Measurements from ENCODE around the gene IMPDH1. TPM values are rescaled to one million over a fixed set of nuclear protein-coding genes. Genes with fewer than 3 reads are reported as not detected.
A peak's percentile ranks its signal among the peaks of the same experiment; 100 is the strongest.

The IMPDH1 gene
- total and polyA plus RNA-seq, 4 donors = 28.5 to 64.5 (median 38.0) TPM

GRCh38 chr7:128356546-128357216, 53.1 kb downstream of the IMPDH1 start:
- H3K4me3 ChIP-seq (ENCODE audit: low read depth, low read length) = no peak overlapping the region
- H3K4me1 ChIP-seq (ENCODE audit: control insufficient read depth, insufficient read depth, low read length) = peaks cover 37% of the 10 kb centered on the region
- peaks cover 22% of the 10 kb centered on the region for H3K36me3 ChIP-seq (ENCODE audit: control insufficient read depth, insufficient read depth, low read length)
- H3K9me3 ChIP-seq (ENCODE audit: control insufficient read depth, insufficient read depth, low read length) = no peaks in the 10 kb centered on the region
- WGBS (ENCODE audit: insufficient coverage) = 52% methylated on average over 2 of the region's 2 CpGs
- DNase-seq (ENCODE audit: low read depth in 4 of 6, low spot score in 6 of 6) = no peak
- H3K27me3 ChIP-seq (ENCODE audit: control insufficient read depth, insufficient read depth, low read length) = peaks cover 20% of the 10 kb centered on the region
- no peak overlapping the region for H3K27ac ChIP-seq (ENCODE audit: low read depth, low read length)

GRCh38 chr7:128353610-128354009, 56.2 kb downstream of the IMPDH1 start:
- Histone ChIP-seq H3K9me3 (ENCODE audit: control insufficient read depth, insufficient read depth, low read length) (no peaks in the 10 kb centered on the region), H3K27me3 (ENCODE audit: control insufficient read depth, insufficient read depth, low read length) (peaks cover 28% of the 10 kb centered on the region), H3K4me3 (ENCODE audit: low read depth, low read length) (no peak overlapping the region), H3K4me1 (ENCODE audit: control insufficient read depth, insufficient read depth, low read length) (peaks cover 35% of the 10 kb centered on the region), H3K36me3 (ENCODE audit: control insufficient read depth, insufficient read depth, low read length) (peaks cover 25% of the 10 kb centered on the region), H3K27ac (ENCODE audit: low read depth, low read length) (no peak overlapping the region)
- no peak for DNase-seq (ENCODE audit: low read depth in 4 of 6, low spot score in 6 of 6)
- no CpG with 5 or more reads among the region's 1 CpG for WGBS (ENCODE audit: insufficient coverage)

- H3K36me3 ChIP-seq (ENCODE audit: control insufficient read depth, insufficient read depth, low read length) = peaks cover 25% of the 10 kb centered on the region
- no peak for DNase-seq (ENCODE audit: low read depth in 4 of 6, low spot score in 6 of 6)
- peaks cover 28% of the 10 kb centered on the region for H3K27me3 ChIP-seq (ENCODE audit: control insufficient read depth, insufficient read depth, low read length)
- no peak overlapping the region for H3K27ac ChIP-seq (ENCODE audit: low read depth, low read length)
- H3K9me3 ChIP-seq (ENCODE audit: control insufficient read depth, insufficient read depth, low read length) = no peaks in the 10 kb centered on the region
- peaks cover 35% of the 10 kb centered on the region for H3K4me1 ChIP-seq (ENCODE audit: control insufficient read depth, insufficient read depth, low read length)
- no peak overlapping the region for H3K4me3 ChIP-seq (ENCODE audit: low read depth, low read length)
- 73% methylated on average over 1 of the region's 3 CpGs for WGBS (ENCODE audit: insufficient coverage)
Observed at GRCh38 chr7:128353189-128353588, 56.6 kb downstream of the IMPDH1 start.

- Histone ChIP-seq H3K9me3 (ENCODE audit: control insufficient read depth, insufficient read depth, low read length) (no peaks in the 10 kb centered on the region), H3K4me3 (ENCODE audit: low read depth, low read length) (no peak overlapping the region), H3K4me1 (ENCODE audit: control insufficient read depth, insufficient read depth, low read length) (peaks cover 37% of the 10 kb centered on the region), H3K36me3 (ENCODE audit: control insufficient read depth, insufficient read depth, low read length) (peaks cover 24% of the 10 kb centered on the region), H3K27me3 (ENCODE audit: control insufficient read depth, insufficient read depth, low read length) (peaks cover 28% of the 10 kb centered on the region), H3K27ac (ENCODE audit: low read depth, low read length) (no peak overlapping the region)
- DNase-seq (ENCODE audit: low read depth in 4 of 6, low spot score in 6 of 6) = no peak
- 57% methylated on average over 4 of the region's 8 CpGs for WGBS (ENCODE audit: insufficient coverage)
Observed at GRCh38 chr7:128352636-128353035, 57.1 kb downstream of the IMPDH1 start.

GRCh38 chr7:128352153-128352537, 57.6 kb downstream of the IMPDH1 start:
- Histone ChIP-seq H3K4me3 (ENCODE audit: low read depth, low read length) (no peak overlapping the region), H3K4me1 (ENCODE audit: control insufficient read depth, insufficient read depth, low read length) (peaks cover 34% of the 10 kb centered on the region), H3K9me3 (ENCODE audit: control insufficient read depth, insufficient read depth, low read length) (no peaks in the 10 kb centered on the region), H3K36me3 (ENCODE audit: control insufficient read depth, insufficient read depth, low read length) (peaks cover 19% of the 10 kb centered on the region), H3K27me3 (ENCODE audit: control insufficient read depth, insufficient read depth, low read length) (peaks cover 28% of the 10 kb centered on the region), H3K27ac (ENCODE audit: low read depth, low read length) (no peak overlapping the region)
- peak in 2 of 6 donors; percentile 64 for DNase-seq (ENCODE audit: low read depth in 4 of 6, low spot score in 6 of 6)
- 8% methylated on average over 34 of the region's 34 CpGs for WGBS (ENCODE audit: insufficient coverage)

GRCh38 chr7:128351296-128352152, 58.3 kb downstream of the IMPDH1 start:
- H3K27me3 ChIP-seq (ENCODE audit: control insufficient read depth, insufficient read depth, low read length) = peaks cover 28% of the 10 kb centered on the region
- H3K9me3 ChIP-seq (ENCODE audit: control insufficient read depth, insufficient read depth, low read length) = no peaks in the 10 kb centered on the region
- no peak overlapping the region for H3K27ac ChIP-seq (ENCODE audit: low read depth, low read length)
- WGBS (ENCODE audit: insufficient coverage) = 9% methylated on average over 97 of the region's 97 CpGs
- DNase-seq (ENCODE audit: low read depth in 4 of 6, low spot score in 6 of 6) = peak in 2 of 6 donors; percentile 24 to 27
- no peak overlapping the region for H3K4me3 ChIP-seq (ENCODE audit: low read depth, low read length)
- peaks cover 16% of the 10 kb centered on the region for H3K36me3 ChIP-seq (ENCODE audit: control insufficient read depth, insufficient read depth, low read length)
- H3K4me1 ChIP-seq (ENCODE audit: control insufficient read depth, insufficient read depth, low read length) = peaks cover 33% of the 10 kb centered on the region

- no peak overlapping the region for H3K4me3 ChIP-seq (ENCODE audit: low read depth, low read length)
- H3K36me3 ChIP-seq (ENCODE audit: control insufficient read depth, insufficient read depth, low read length) = peaks cover 16% of the 10 kb centered on the region
- peaks cover 28% of the 10 kb centered on the region for H3K27me3 ChIP-seq (ENCODE audit: control insufficient read depth, insufficient read depth, low read length)
- H3K27ac ChIP-seq (ENCODE audit: low read depth, low read length) = no peak overlapping the region
- peaks cover 33% of the 10 kb centered on the region for H3K4me1 ChIP-seq (ENCODE audit: control insufficient read depth, insufficient read depth, low read length)
- WGBS (ENCODE audit: insufficient coverage) = 57% methylated on average over 35 of the region's 35 CpGs
- DNase-seq (ENCODE audit: low read depth in 4 of 6, low spot score in 6 of 6) = no peak
- no peaks in the 10 kb centered on the region for H3K9me3 ChIP-seq (ENCODE audit: control insufficient read depth, insufficient read depth, low read length)
Observed at GRCh38 chr7:128350708-128351295, 59.0 kb downstream of the IMPDH1 start.

- Histone ChIP-seq H3K27ac (ENCODE audit: low read depth, low read length) (no peak overlapping the region), H3K9me3 (ENCODE audit: control insufficient read depth, insufficient read depth, low read length) (no peaks in the 10 kb centered on the region), H3K4me3 (ENCODE audit: low read depth, low read length) (no peak overlapping the region), H3K27me3 (ENCODE audit: control insufficient read depth, insufficient read depth, low read length) (peaks cover 26% of the 10 kb centered on the region), H3K36me3 (ENCODE audit: control insufficient read depth, insufficient read depth, low read length) (peaks cover 16% of the 10 kb centered on the region), H3K4me1 (ENCODE audit: control insufficient read depth, insufficient read depth, low read length) (peaks cover 33% of the 10 kb centered on the region)
- peak in 2 of 6 donors; percentile 28 to 37 for DNase-seq (ENCODE audit: low read depth in 4 of 6, low spot score in 6 of 6)
- 40% methylated on average over 1 of the region's 4 CpGs for WGBS (ENCODE audit: insufficient coverage)
Observed at GRCh38 chr7:128349466-128349825, 60.3 kb downstream of the IMPDH1 start.

- H3K4me3 ChIP-seq (ENCODE audit: low read depth, low read length) = no peak overlapping the region
- peak in 2 of 6 donors; percentile 79 to 91 for DNase-seq (ENCODE audit: low read depth in 4 of 6, low spot score in 6 of 6)
- peaks cover 14% of the 10 kb centered on the region for H3K27me3 ChIP-seq (ENCODE audit: control insufficient read depth, insufficient read depth, low read length)
- WGBS (ENCODE audit: insufficient coverage) = 0% methylated on average over 2 of the region's 2 CpGs
- H3K36me3 ChIP-seq (ENCODE audit: control insufficient read depth, insufficient read depth, low read length) = peaks cover 13% of the 10 kb centered on the region
- H3K9me3 ChIP-seq (ENCODE audit: control insufficient read depth, insufficient read depth, low read length) = no peaks in the 10 kb centered on the region
- H3K27ac ChIP-seq (ENCODE audit: low read depth, low read length) = no peak overlapping the region
- H3K4me1 ChIP-seq (ENCODE audit: control insufficient read depth, insufficient read depth, low read length) = peaks cover 35% of the 10 kb centered on the region
Observed at GRCh38 chr7:128347647-128348097, 62.1 kb downstream of the IMPDH1 start.

Measured in spinal cord (tissue), 10 donors.